GM12878 (cell line): Measurements from ENCODE around the gene WWOX. TPM values are rescaled to one million over a fixed set of nuclear protein-coding genes. Genes with fewer than 3 reads are reported as not detected.

Source experiments
- ATAC-seq: fragments of 200-7000 bp; cut with Tn5 transposase; 3 replicates; pipeline ENCODE4 v1.9.1; 2020; ENCODE audit warnings: mild to moderate bottlenecking, moderate library complexity
- BruUV-seq: library from RNA; stranded (reverse); fragments of 400-500 nt; replicated peaks from 2 replicates; lab custom pipeline; 2021; lab: Mats Ljungman, UMichigan
- CTCF ChIA-PET: fragments of 300-600 bp; sonication (Branson Sonifier 250); formaldehyde crosslinking; extraction: SDS; loops from one replicate; lab custom pipeline; 2021; ENCODE audit warnings: inconsistent platforms; lab: Yijun Ruan, JAX
- POLR2A ChIA-PET: fragments of 350-600 bp; formaldehyde crosslinking; extraction: SDS; loops from one replicate; lab custom pipeline; 2021; ENCODE audit warnings: inconsistent platforms; lab: Charles Lee
- RAD21 ChIA-PET: fragments of 300-600 bp; sonication (Branson Sonifier 250); formaldehyde crosslinking; loops from one replicate; lab custom pipeline; 2023; ENCODE audit warnings: antibody characterized with exemption; ENCODE audit not compliant: unreplicated experiment; lab: Charles Lee
- SMC1A ChIA-PET: fragments of 300-600 bp; sonication (Branson Sonifier 250); formaldehyde crosslinking; loops from one replicate; lab custom pipeline; 2023; ENCODE audit not compliant: unreplicated experiment, uncharacterized antibody; lab: Charles Lee
- DNase-seq: peaks from one replicate; pipeline ENCODE4 v3.0.0-alpha.2; 2011; ENCODE audit warnings: low read depth, low spot score
- FAIRE-seq: peaks from 3 replicates; lab custom pipeline; 2011; peaks lifted over from hg19 to GRCh38; lab: Jason Lieb, UNC
- H2AFZ ChIP-seq: 2 replicates; pipeline ENCODE4 v1.6.0; 2011; ENCODE audit warnings: low read depth, low read length, control low read depth; ENCODE audit not compliant: control insufficient read depth
- H3K27ac ChIP-seq: 2 replicates; pipeline ENCODE4 v1.5.1; 2011; ENCODE audit warnings: control low read depth; ENCODE audit not compliant: control insufficient read depth, insufficient read depth
- H3K27me3 ChIP-seq, 2 experiments: replicated peaks in 1 of 2; 2 replicates each; pipeline versions ENCODE4 v1.6.0 to v1.6.1; 2011; ENCODE audit warnings: low read length in 1 of 2; ENCODE audit not compliant: control insufficient read depth in 2 of 2, insufficient read depth in 2 of 2
- H3K36me3 ChIP-seq, 2 experiments: 2 replicates each; pipeline ENCODE4 v1.5.1; 2011; ENCODE audit warnings: low read length in 1 of 2; ENCODE audit not compliant: control insufficient read depth in 2 of 2, insufficient read depth in 2 of 2
- H3K4me1 ChIP-seq: 2 replicates; pipeline ENCODE4 v1.6.1; 2011; ENCODE audit warnings: mild to moderate bottlenecking, low read length, moderate library complexity, mixed read lengths; ENCODE audit not compliant: control insufficient read depth, insufficient read depth
- H3K4me2 ChIP-seq: 2 replicates; pipeline ENCODE4 v1.6.0; 2011; ENCODE audit warnings: control low read depth; ENCODE audit not compliant: control insufficient read depth, insufficient read depth
- H3K4me3 ChIP-seq: fragments of 200-600 bp; sonication (generic); 2 replicates; pipeline ENCODE4 v1.5.1; 2016
- H3K79me2 ChIP-seq: 2 replicates; pipeline ENCODE4 v1.6.0; 2011; ENCODE audit warnings: low read length; ENCODE audit not compliant: control insufficient read depth, insufficient read depth
- H3K9ac ChIP-seq: 2 replicates; pipeline ENCODE4 v1.8.0; 2011; ENCODE audit warnings: low read length, control low read depth, mixed read lengths; ENCODE audit not compliant: control insufficient read depth, insufficient read depth
- H3K9me3 ChIP-seq: replicated peaks from 3 replicates; pipeline ENCODE4 v1.5.1; 2011; ENCODE audit warnings: mild to moderate bottlenecking, low read length; ENCODE audit not compliant: control insufficient read depth, insufficient read depth
- H4K20me1 ChIP-seq: 2 replicates; pipeline ENCODE4 v1.6.0; 2011; ENCODE audit not compliant: control insufficient read depth, insufficient read depth
- EZH2 ChIP-seq: IDR thresholded peaks from 2 replicates; pipeline ENCODE4 v1.6.1; 2012; ENCODE audit warnings: low read depth, mild to moderate bottlenecking, control low read depth, inconsistent platforms, low read length, borderline replicate concordance; ENCODE audit not compliant: control insufficient read depth
- FOXK2 ChIP-seq: fragments of 450-650 bp; IDR thresholded peaks from 2 replicates; pipeline ENCODE4 v1.6.1; 2017; ENCODE audit warnings: mild to moderate bottlenecking, moderate library complexity
- KAT2A ChIP-seq: conservative IDR thresholded peaks from 2 replicates; pipeline ENCODE4 v1.6.1; 2011; ENCODE audit warnings: low read depth, low read length; ENCODE audit not compliant: control insufficient read depth
- RAD21 ChIP-seq: IDR thresholded peaks from 2 replicates; pipeline ENCODE4 v1.6.1; 2011; ENCODE audit warnings: mild to moderate bottlenecking, low read depth, low read length, moderate library complexity; ENCODE audit not compliant: insufficient read depth
- RAD51 ChIP-seq: fragments of 450-650 bp; IDR thresholded peaks from 2 replicates; pipeline ENCODE4 v1.6.1; 2016; ENCODE audit warnings: moderate library complexity, mild to moderate bottlenecking, inconsistent platforms
- RBBP5 ChIP-seq: fragments of 200-600 bp; sonication (generic); conservative IDR thresholded peaks from 2 replicates; pipeline ENCODE4 v1.6.1; 2016
- RFX5 ChIP-seq: IDR thresholded peaks from 2 replicates; pipeline ENCODE4 v1.6.1; 2011; ENCODE audit warnings: low read depth, low read length, improper control_type of control experiment
- SMAD1 ChIP-seq: fragments of 450-650 bp; IDR thresholded peaks from 2 replicates; pipeline ENCODE4 v1.6.1; 2018; ENCODE audit warnings: mild to moderate bottlenecking, low read depth; ENCODE audit not compliant: partially characterized antibody
- SUPT20H ChIP-seq: IDR thresholded peaks from 2 replicates; pipeline ENCODE4 v1.6.1; 2011; ENCODE audit warnings: low read depth, mild to moderate bottlenecking, low read length, moderate library complexity, borderline replicate concordance; ENCODE audit not compliant: control insufficient read depth
- WRNIP1 ChIP-seq: IDR thresholded peaks from 2 replicates; pipeline ENCODE4 v1.6.1; 2011; ENCODE audit warnings: low read depth, low read length, improper control_type of control experiment, borderline replicate concordance
- ZNF384 ChIP-seq: IDR thresholded peaks from 2 replicates; pipeline ENCODE4 v1.6.1; 2012; ENCODE audit warnings: low read depth, mild to moderate bottlenecking, low read length, improper control_type of control experiment, borderline replicate concordance
- WGBS: methylation state at CpG from one replicate; pipeline ENCODE4 v1.1.6; 2016; ENCODE audit warnings: low lambda C conversion rate; ENCODE audit not compliant: insufficient replicate concordance, insufficient coverage; ENCODE audit errors: missing lambda C conversion rate; 5-methylcytosine and 5-hydroxymethylcytosine counted together
- in situ Hi-C: fragments of 300-500 bp; cut with MboI; formaldehyde crosslinking; loops from 9 replicates; pipeline ENCODE4 v1.14.3; 2018; ENCODE audit warnings: mixed read lengths
- intact Hi-C: fragments of 100-400 bp; cut with micrococcal nuclease; formaldehyde crosslinking; loops from one replicate; pipeline ENCODE4 v1.14.2; 2022; ENCODE audit not compliant: unreplicated experiment
- polyA plus RNA-seq, 11 experiments: library from polyadenylated mRNA; depleted of rRNA in 4 of 11; unstranded in 6 of 11; stranded (reverse) in 5 of 11; fragments of >200 nt; fragmentation: Nextera tagmentation in 4 of 11; fragmentation: Illumina TruSeq in 1 of 11; extraction: Ambion mirVana in 4 of 11; extraction: Trizol in 1 of 11; gene quantifications; 1 replicate in 1 of 11; 2 replicates in 10 of 11; pipeline versions ENCODE4 v1.2.1 to v1.2.3, GENCODE V29; 2011 to 2016; ENCODE audit warnings: inconsistent platforms in 2 of 11, missing spikeins in 2 of 11, low read depth in 1 of 11
- total RNA-seq, 4 experiments: library from RNA; depleted of rRNA in 3 of 4; stranded (reverse); fragments of >200 nt in 3 of 4; fragmentation: Illumina TruSeq in 1 of 4; extraction: Trizol in 1 of 4; gene quantifications; 2 replicates each; pipeline versions ENCODE4 v1.2.1 to v1.2.3, GENCODE V29; 2013 to 2021
- TF ChIP-seq, protein P1 (sequence below): fragments of 450-650 bp; IDR thresholded peaks from 2 replicates; pipeline ENCODE4 v1.6.1; 2016; ENCODE audit warnings: mild to moderate bottlenecking
- TF ChIP-seq, protein P2 (sequence below): IDR thresholded peaks from 2 replicates; pipeline ENCODE4 v1.6.1; 2012; ENCODE audit warnings: low read length, inconsistent platforms
- TF ChIP-seq, protein P3 (sequence below): IDR thresholded peaks from 2 replicates; pipeline ENCODE4 v1.6.1; 2012; ENCODE audit warnings: low read depth, low read length, improper control_type of control experiment
- TF ChIP-seq, protein P4 (sequence below): IDR thresholded peaks from 2 replicates; pipeline ENCODE4 v1.6.1; 2012; ENCODE audit warnings: improper control_type of control experiment, low read depth, low read length; ENCODE audit not compliant: insufficient replicate concordance

WWOX gene
- total and polyA plus RNA-seq, 10 of the 15 experiments (the other 5 are each of a cell fraction or from before 2014, with no cell fraction given), result 2.8 to 24.4 (median 17.8) TPM

DNA sequence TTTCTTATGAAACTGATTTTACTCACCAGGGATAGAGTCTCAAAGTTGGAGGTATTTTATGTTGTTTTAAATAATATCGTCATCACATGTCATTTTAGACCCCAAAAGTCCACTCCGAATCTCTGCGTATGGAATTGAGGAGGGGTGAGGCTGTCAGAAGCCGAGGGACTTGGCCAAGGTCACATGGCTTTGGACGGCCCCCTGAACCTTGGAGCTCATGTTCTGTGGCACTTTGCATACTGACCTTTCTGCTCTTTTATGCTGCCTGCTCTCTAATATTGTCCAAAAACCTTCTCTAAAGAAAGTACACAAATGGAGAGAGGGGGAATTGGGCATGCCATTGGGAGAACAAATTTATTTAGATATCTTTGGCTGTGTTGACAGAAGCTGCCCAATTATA is 700.0 kb downstream of the WWOX start (continued):
- TF ChIP-seq SMAD1 (no peak), EZH2 (no peak)

DNA sequence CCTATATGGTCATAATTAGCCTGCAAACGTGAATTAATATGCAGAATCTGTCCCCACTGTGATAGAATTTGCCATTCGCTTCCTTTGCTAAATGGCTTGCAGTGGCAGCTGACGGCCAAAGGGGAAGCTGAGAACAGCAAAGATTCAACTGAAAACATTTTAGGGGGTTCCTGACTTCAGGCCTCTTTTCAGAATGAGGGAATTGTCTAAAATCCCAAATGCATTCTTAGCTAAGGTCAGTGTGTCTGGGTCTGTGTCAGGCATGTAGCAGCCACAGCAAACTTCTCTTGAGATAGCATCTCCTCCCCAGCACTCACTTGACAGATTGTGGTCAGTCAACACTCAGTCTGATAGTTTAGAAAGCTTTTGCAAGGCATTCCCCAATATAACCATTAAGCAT is 701.1 kb downstream of the WWOX start:
- Histone ChIP-seq H2AFZ (no peak overlapping the region), H4K20me1 (no peaks in the 10 kb centered on the region), H3K79me2 (no peaks in the 10 kb centered on the region), H3K27ac (no peak overlapping the region), H3K4me3 (no peak overlapping the region), H3K4me1 (no peaks in the 10 kb centered on the region), H3K27me3 (no peaks in the 10 kb centered on the region), H3K9ac (no peak overlapping the region), H3K36me3 (no peaks in the 10 kb centered on the region), H3K4me2 (no peak overlapping the region), H3K9me3 (no peaks in the 10 kb centered on the region)
- ChIA-PET SMC1A (interaction anchor here (1.0 kb wide), 1 partner anchor 16 kb away, joined by 4 read pairs; no protein-coding TSS in a partner anchor), POLR2A (no interaction called here), RAD21 (no interaction called here), CTCF (no interaction called here)
- BruUV-seq, result no TSS peak
- in situ Hi-C loops (no loop called here), intact Hi-C loops (no loop called here)
- ATAC-seq (no peak), DNase-seq (no peak), FAIRE-seq (no peak)
- WGBS, result 29% methylated on average over 3 of the region's 3 CpGs
- TF ChIP-seq WRNIP1, result no peak
- no peak for TF ChIP-seq SUPT20H
- TF ChIP-seq EZH2, result no peak
- TF ChIP-seq, protein P1, sequence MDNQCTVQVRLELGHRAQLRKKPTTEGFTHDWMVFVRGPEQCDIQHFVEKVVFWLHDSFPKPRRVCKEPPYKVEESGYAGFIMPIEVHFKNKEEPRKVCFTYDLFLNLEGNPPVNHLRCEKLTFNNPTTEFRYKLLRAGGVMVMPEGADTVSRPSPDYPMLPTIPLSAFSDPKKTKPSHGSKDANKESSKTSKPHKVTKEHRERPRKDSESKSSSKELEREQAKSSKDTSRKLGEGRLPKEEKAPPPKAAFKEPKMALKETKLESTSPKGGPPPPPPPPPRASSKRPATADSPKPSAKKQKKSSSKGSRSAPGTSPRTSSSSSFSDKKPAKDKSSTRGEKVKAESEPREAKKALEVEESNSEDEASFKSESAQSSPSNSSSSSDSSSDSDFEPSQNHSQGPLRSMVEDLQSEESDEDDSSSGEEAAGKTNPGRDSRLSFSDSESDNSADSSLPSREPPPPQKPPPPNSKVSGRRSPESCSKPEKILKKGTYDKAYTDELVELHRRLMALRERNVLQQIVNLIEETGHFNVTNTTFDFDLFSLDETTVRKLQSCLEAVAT, result no peak
- no peak for TF ChIP-seq RBBP5
- TF ChIP-seq, protein P2, sequence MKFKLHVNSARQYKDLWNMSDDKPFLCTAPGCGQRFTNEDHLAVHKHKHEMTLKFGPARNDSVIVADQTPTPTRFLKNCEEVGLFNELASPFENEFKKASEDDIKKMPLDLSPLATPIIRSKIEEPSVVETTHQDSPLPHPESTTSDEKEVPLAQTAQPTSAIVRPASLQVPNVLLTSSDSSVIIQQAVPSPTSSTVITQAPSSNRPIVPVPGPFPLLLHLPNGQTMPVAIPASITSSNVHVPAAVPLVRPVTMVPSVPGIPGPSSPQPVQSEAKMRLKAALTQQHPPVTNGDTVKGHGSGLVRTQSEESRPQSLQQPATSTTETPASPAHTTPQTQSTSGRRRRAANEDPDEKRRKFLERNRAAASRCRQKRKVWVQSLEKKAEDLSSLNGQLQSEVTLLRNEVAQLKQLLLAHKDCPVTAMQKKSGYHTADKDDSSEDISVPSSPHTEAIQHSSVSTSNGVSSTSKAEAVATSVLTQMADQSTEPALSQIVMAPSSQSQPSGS, result no peak
- TF ChIP-seq, protein P3, sequence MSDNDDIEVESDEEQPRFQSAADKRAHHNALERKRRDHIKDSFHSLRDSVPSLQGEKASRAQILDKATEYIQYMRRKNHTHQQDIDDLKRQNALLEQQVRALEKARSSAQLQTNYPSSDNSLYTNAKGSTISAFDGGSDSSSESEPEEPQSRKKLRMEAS, result no peak
- no peak for TF ChIP-seq RFX5
- TF ChIP-seq, protein P4, sequence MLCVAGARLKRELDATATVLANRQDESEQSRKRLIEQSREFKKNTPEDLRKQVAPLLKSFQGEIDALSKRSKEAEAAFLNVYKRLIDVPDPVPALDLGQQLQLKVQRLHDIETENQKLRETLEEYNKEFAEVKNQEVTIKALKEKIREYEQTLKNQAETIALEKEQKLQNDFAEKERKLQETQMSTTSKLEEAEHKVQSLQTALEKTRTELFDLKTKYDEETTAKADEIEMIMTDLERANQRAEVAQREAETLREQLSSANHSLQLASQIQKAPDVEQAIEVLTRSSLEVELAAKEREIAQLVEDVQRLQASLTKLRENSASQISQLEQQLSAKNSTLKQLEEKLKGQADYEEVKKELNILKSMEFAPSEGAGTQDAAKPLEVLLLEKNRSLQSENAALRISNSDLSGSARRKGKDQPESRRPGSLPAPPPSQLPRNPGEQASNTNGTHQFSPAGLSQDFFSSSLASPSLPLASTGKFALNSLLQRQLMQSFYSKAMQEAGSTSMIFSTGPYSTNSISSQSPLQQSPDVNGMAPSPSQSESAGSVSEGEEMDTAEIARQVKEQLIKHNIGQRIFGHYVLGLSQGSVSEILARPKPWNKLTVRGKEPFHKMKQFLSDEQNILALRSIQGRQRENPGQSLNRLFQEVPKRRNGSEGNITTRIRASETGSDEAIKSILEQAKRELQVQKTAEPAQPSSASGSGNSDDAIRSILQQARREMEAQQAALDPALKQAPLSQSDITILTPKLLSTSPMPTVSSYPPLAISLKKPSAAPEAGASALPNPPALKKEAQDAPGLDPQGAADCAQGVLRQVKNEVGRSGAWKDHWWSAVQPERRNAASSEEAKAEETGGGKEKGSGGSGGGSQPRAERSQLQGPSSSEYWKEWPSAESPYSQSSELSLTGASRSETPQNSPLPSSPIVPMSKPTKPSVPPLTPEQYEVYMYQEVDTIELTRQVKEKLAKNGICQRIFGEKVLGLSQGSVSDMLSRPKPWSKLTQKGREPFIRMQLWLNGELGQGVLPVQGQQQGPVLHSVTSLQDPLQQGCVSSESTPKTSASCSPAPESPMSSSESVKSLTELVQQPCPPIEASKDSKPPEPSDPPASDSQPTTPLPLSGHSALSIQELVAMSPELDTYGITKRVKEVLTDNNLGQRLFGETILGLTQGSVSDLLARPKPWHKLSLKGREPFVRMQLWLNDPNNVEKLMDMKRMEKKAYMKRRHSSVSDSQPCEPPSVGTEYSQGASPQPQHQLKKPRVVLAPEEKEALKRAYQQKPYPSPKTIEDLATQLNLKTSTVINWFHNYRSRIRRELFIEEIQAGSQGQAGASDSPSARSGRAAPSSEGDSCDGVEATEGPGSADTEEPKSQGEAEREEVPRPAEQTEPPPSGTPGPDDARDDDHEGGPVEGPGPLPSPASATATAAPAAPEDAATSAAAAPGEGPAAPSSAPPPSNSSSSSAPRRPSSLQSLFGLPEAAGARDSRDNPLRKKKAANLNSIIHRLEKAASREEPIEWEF, result no peak
- no peak for TF ChIP-seq FOXK2
- TF ChIP-seq KAT2A, result no peak
- no peak for TF ChIP-seq ZNF384
- no peak for TF ChIP-seq RAD51
- no peak for TF ChIP-seq RAD21
